Neural cell (in vitro differentiated cells): ENCODE measurements around the gene PIK3R3. TPM values are rescaled to one million over a fixed set of nuclear protein-coding genes. Genes with fewer than 3 reads are reported as not detected.

ENCODE experiments used
- H2AFZ ChIP-seq: fragments of 200-600, 300-800 bp; sonication (generic), shearing (Covaris generic); 2 replicates; pipeline ENCODE4 v1.6.0; 2014; ENCODE audit warnings: low read depth, mild to moderate bottlenecking, antibody characterized with exemption, low read length, moderate library complexity
- H3F3A ChIP-seq: fragments of 200-600 bp; shearing (Covaris generic); 2 replicates; pipeline ENCODE4 v1.6.1; 2016; ENCODE audit warnings: mild to moderate bottlenecking, moderate library complexity, mixed read lengths, antibody characterized with exemption, low read length; ENCODE audit not compliant: insufficient read depth, poor library complexity, severe bottlenecking
- H3K27ac ChIP-seq: fragments of 200-600, 300-800 bp; sonication (generic), shearing (Covaris generic); 2 replicates; pipeline ENCODE4 v1.5.1; 2014; ENCODE audit warnings: mild to moderate bottlenecking, low read length, moderate library complexity
- H3K27me3 ChIP-seq: fragments of 300-800, 200-600 bp; sonication (generic), shearing (Covaris generic); 2 replicates; pipeline ENCODE4 v1.6.0; 2014; ENCODE audit warnings: mild to moderate bottlenecking, low read depth, low read length, moderate library complexity; ENCODE audit not compliant: insufficient read depth
- H3K36me3 ChIP-seq: fragments of 300-800, 200-600 bp; sonication (generic), shearing (Covaris generic); 2 replicates; pipeline ENCODE4 v1.5.1; 2014; ENCODE audit warnings: mild to moderate bottlenecking, antibody characterized with exemption, low read length, moderate library complexity; ENCODE audit not compliant: insufficient read depth
- H3K4me2 ChIP-seq: fragments of 300-800, 200-600 bp; sonication (generic), shearing (Covaris generic); 2 replicates; pipeline ENCODE4 v1.6.0; 2014; ENCODE audit warnings: mild to moderate bottlenecking, low read length
- H3K4me3 ChIP-seq: fragments of 300-800, 200-600 bp; sonication (generic), shearing (Covaris generic); 2 replicates; pipeline ENCODE4 v1.5.1; 2014; ENCODE audit warnings: mild to moderate bottlenecking, low read length, moderate library complexity
- H3K79me2 ChIP-seq: fragments of 200-600 bp; shearing (Covaris generic); replicated peaks from 2 replicates; pipeline ENCODE4 v1.6.0; 2014; ENCODE audit warnings: mild to moderate bottlenecking, low read length, moderate library complexity; ENCODE audit not compliant: insufficient read depth
- H3K9ac ChIP-seq: fragments of 300-800, 200-600 bp; sonication (generic), shearing (Covaris generic); 2 replicates; pipeline ENCODE4 v1.6.1; 2016; ENCODE audit warnings: mild to moderate bottlenecking, low read length, mixed read lengths
- H3K9me2 ChIP-seq: fragments of 200-600 bp; shearing (Covaris generic); 2 replicates; pipeline ENCODE4 v1.6.1; 2016; ENCODE audit warnings: mild to moderate bottlenecking, low read length, mixed read lengths; ENCODE audit not compliant: insufficient read depth
- H3K9me3 ChIP-seq: fragments of 200-600, 300-800 bp; sonication (generic), shearing (Covaris generic); 2 replicates; pipeline ENCODE4 v1.6.1; 2016; ENCODE audit warnings: mild to moderate bottlenecking, mixed run types, low read length, moderate library complexity, mixed read lengths
- H4K20me1 ChIP-seq: fragments of 200-600 bp; shearing (Covaris generic); 2 replicates; pipeline ENCODE4 v1.6.1; 2016; ENCODE audit warnings: mild to moderate bottlenecking, mixed run types; ENCODE audit not compliant: insufficient read depth
- EP300 ChIP-seq: fragments of 450-650 bp; conservative IDR thresholded peaks from 2 replicates; pipeline ENCODE4 v1.6.1; 2014; ENCODE audit warnings: antibody characterized with exemption, mild to moderate bottlenecking, moderate library complexity; ENCODE audit not compliant: poor library complexity, severe bottlenecking
- EZH2 ChIP-seq: fragments of 200-600, 300-800 bp; shearing (Covaris generic), sonication (generic); IDR thresholded peaks from 2 replicates; pipeline ENCODE4 v1.6.1; 2014; ENCODE audit warnings: antibody characterized with exemption, low read length, borderline replicate concordance, mild to moderate bottlenecking; ENCODE audit not compliant: insufficient read depth, poor library complexity, severe bottlenecking
- MXI1 ChIP-seq: fragments of 450-650 bp; conservative IDR thresholded peaks from 2 replicates; pipeline ENCODE4 v1.6.1; 2014; ENCODE audit warnings: antibody characterized with exemption, mild to moderate bottlenecking; ENCODE audit not compliant: poor library complexity, severe bottlenecking
- POLR2AphosphoS5 ChIP-seq: IDR thresholded peaks from 2 replicates; pipeline ENCODE4 v1.6.1; 2012
- RAD21 ChIP-seq: fragments of 450-650 bp; conservative IDR thresholded peaks from 2 replicates; pipeline ENCODE4 v1.6.1; 2014; ENCODE audit warnings: antibody characterized with exemption, mild to moderate bottlenecking, moderate library complexity
- SMC3 ChIP-seq: fragments of 450-650 bp; conservative IDR thresholded peaks from 2 replicates; pipeline ENCODE4 v1.6.1; 2014; ENCODE audit warnings: antibody characterized with exemption, mild to moderate bottlenecking, moderate library complexity; ENCODE audit not compliant: poor library complexity
- TAF1 ChIP-seq: IDR thresholded peaks from 2 replicates; pipeline ENCODE4 v1.6.1; 2012; ENCODE audit warnings: low read depth
- polyA plus RNA-seq: library from polyadenylated mRNA; depleted of rRNA; stranded (reverse); fragments of >200 nt; gene quantifications from 2 replicates; pipeline ENCODE4 v1.2.3, GENCODE V29; 2014
- TF ChIP-seq, protein P1 (sequence below): fragments of 450-650 bp; IDR thresholded peaks from 2 replicates; pipeline ENCODE4 v1.5.1; 2014; ENCODE audit warnings: antibody characterized with exemption, mild to moderate bottlenecking, moderate library complexity; ENCODE audit not compliant: poor library complexity, severe bottlenecking
- TF ChIP-seq, protein P2 (sequence below): IDR thresholded peaks from 2 replicates; pipeline ENCODE4 v1.6.1; 2012; ENCODE audit warnings: borderline replicate concordance

The PIK3R3 gene
- polyA plus RNA-seq, 1 donor from 2014 or later = 119 TPM

GRCh38 chr1:46130121-46130520 is 2.3 kb downstream of the PIK3R3 start:
- no peaks in the 10 kb centered on the region for H3K9me3 ChIP-seq
- H3K27ac ChIP-seq = peak overlapping the region; percentile 98
- H3K79me2 ChIP-seq = peaks cover 68% of the 10 kb centered on the region
- TF ChIP-seq, protein P1, sequence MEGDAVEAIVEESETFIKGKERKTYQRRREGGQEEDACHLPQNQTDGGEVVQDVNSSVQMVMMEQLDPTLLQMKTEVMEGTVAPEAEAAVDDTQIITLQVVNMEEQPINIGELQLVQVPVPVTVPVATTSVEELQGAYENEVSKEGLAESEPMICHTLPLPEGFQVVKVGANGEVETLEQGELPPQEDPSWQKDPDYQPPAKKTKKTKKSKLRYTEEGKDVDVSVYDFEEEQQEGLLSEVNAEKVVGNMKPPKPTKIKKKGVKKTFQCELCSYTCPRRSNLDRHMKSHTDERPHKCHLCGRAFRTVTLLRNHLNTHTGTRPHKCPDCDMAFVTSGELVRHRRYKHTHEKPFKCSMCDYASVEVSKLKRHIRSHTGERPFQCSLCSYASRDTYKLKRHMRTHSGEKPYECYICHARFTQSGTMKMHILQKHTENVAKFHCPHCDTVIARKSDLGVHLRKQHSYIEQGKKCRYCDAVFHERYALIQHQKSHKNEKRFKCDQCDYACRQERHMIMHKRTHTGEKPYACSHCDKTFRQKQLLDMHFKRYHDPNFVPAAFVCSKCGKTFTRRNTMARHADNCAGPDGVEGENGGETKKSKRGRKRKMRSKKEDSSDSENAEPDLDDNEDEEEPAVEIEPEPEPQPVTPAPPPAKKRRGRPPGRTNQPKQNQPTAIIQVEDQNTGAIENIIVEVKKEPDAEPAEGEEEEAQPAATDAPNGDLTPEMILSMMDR = peak; percentile 46
- no peak for TF ChIP-seq EZH2
- TF ChIP-seq SMC3 = peak; percentile 15
- TF ChIP-seq, protein P2, sequence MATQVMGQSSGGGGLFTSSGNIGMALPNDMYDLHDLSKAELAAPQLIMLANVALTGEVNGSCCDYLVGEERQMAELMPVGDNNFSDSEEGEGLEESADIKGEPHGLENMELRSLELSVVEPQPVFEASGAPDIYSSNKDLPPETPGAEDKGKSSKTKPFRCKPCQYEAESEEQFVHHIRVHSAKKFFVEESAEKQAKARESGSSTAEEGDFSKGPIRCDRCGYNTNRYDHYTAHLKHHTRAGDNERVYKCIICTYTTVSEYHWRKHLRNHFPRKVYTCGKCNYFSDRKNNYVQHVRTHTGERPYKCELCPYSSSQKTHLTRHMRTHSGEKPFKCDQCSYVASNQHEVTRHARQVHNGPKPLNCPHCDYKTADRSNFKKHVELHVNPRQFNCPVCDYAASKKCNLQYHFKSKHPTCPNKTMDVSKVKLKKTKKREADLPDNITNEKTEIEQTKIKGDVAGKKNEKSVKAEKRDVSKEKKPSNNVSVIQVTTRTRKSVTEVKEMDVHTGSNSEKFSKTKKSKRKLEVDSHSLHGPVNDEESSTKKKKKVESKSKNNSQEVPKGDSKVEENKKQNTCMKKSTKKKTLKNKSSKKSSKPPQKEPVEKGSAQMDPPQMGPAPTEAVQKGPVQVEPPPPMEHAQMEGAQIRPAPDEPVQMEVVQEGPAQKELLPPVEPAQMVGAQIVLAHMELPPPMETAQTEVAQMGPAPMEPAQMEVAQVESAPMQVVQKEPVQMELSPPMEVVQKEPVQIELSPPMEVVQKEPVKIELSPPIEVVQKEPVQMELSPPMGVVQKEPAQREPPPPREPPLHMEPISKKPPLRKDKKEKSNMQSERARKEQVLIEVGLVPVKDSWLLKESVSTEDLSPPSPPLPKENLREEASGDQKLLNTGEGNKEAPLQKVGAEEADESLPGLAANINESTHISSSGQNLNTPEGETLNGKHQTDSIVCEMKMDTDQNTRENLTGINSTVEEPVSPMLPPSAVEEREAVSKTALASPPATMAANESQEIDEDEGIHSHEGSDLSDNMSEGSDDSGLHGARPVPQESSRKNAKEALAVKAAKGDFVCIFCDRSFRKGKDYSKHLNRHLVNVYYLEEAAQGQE = peak; percentile 56
- peak; percentile 36 for TF ChIP-seq POLR2AphosphoS5
- no peak for TF ChIP-seq MXI1
- TF ChIP-seq TAF1 = peak; percentile 17
- no peak for TF ChIP-seq RAD21
- TF ChIP-seq EP300 = no peak
- H4K20me1 ChIP-seq = peaks cover 21% of the 10 kb centered on the region
- no peak overlapping the region for H2AFZ ChIP-seq
- H3K36me3 ChIP-seq = no peaks in the 10 kb centered on the region
- peak overlapping the region; percentile 98 for H3K9ac ChIP-seq
- H3K4me3 ChIP-seq = peak overlapping the region; percentile 83
- H3F3A ChIP-seq = peaks cover 5% of the 10 kb centered on the region
- no peaks in the 10 kb centered on the region for H3K9me2 ChIP-seq
- H3K4me2 ChIP-seq = peak overlapping the region; percentile 89
- no peaks in the 10 kb centered on the region for H3K27me3 ChIP-seq

GRCh38 chr1:46128344-46128743 is 4.1 kb downstream of the PIK3R3 start:
- H2AFZ ChIP-seq = no peak overlapping the region
- H3K79me2 ChIP-seq = peaks cover 85% of the 10 kb centered on the region
- no peaks in the 10 kb centered on the region for H3K27me3 ChIP-seq
- TF ChIP-seq EP300 (no peak), RAD21 (no peak), EZH2 (no peak), POLR2AphosphoS5 (no peak), SMC3 (no peak), TAF1 (no peak), MXI1 (no peak)
- TF ChIP-seq, protein P2 = no peak
- TF ChIP-seq, protein P1 = no peak
- H3K4me2 ChIP-seq = peak overlapping the region; percentile 89
- no peak overlapping the region for H3K9ac ChIP-seq
- H3K27ac ChIP-seq = no peak overlapping the region
- peaks cover 21% of the 10 kb centered on the region for H4K20me1 ChIP-seq
- H3K36me3 ChIP-seq = no peaks in the 10 kb centered on the region
- H3K9me2 ChIP-seq = no peaks in the 10 kb centered on the region
- peaks cover 5% of the 10 kb centered on the region for H3F3A ChIP-seq
- no peaks in the 10 kb centered on the region for H3K9me3 ChIP-seq
- H3K4me3 ChIP-seq = peak overlapping the region; percentile 83
